Nephron progenitor cell (in vitro differentiated cells): ENCODE data around the gene FYB2.
A peak's percentile ranks its signal among the peaks of the same experiment; 100 is the strongest.

Source experiments
- DNase-seq: peaks from one replicate; pipeline ENCODE4 v3.0.0; 2021
- H3K27ac Mint-ChIP-seq: 2 replicates; pipeline ENCODE4 v1.8.0; 2021; ENCODE audit warnings: mild to moderate bottlenecking, moderate library complexity, mixed read lengths
- H3K27me3 Mint-ChIP-seq: 2 replicates; pipeline ENCODE4 v1.8.0; 2021; ENCODE audit warnings: mild to moderate bottlenecking, low read depth, mixed read lengths; ENCODE audit not compliant: poor library complexity
- H3K36me3 Mint-ChIP-seq: 2 replicates; pipeline ENCODE4 v1.8.0; 2021; ENCODE audit warnings: low read depth, mixed read lengths
- H3K4me1 Mint-ChIP-seq: 2 replicates; pipeline ENCODE4 v1.8.0; 2021; ENCODE audit warnings: mixed read lengths
- H3K4me3 Mint-ChIP-seq: 2 replicates; pipeline ENCODE4 v1.8.0; 2021; ENCODE audit warnings: mild to moderate bottlenecking, moderate library complexity, mixed read lengths
- H3K9me3 Mint-ChIP-seq: 2 replicates; pipeline ENCODE4 v1.8.0; 2021; ENCODE audit warnings: mild to moderate bottlenecking, moderate library complexity, mixed read lengths
- CTCF ChIP-seq: fragments of 200-600 bp; sonication (generic); IDR thresholded peaks from 2 replicates; pipeline ENCODE4 v1.5.0; 2021; ENCODE audit warnings: antibody characterized with exemption

Gene FYB2

GRCh38 chr1:56806804-56807203 lies 12.4 kb downstream of the FYB2 start:
- H3K4me1 Mint-ChIP-seq = peaks cover 52% of the 10 kb centered on the region
- no peak overlapping the region for H3K4me3 Mint-ChIP-seq
- no peak for TF ChIP-seq CTCF
- H3K9me3 Mint-ChIP-seq = peaks cover 13% of the 10 kb centered on the region
- H3K27me3 Mint-ChIP-seq = no peaks in the 10 kb centered on the region
- no peak for DNase-seq
- peaks cover 5% of the 10 kb centered on the region for H3K36me3 Mint-ChIP-seq
- no peak overlapping the region for H3K27ac Mint-ChIP-seq

- H3K9me3 Mint-ChIP-seq = peaks cover 13% of the 10 kb centered on the region
- no peak overlapping the region for H3K27ac Mint-ChIP-seq
- H3K4me3 Mint-ChIP-seq = no peak overlapping the region
- peaks cover 5% of the 10 kb centered on the region for H3K36me3 Mint-ChIP-seq
- TF ChIP-seq CTCF = peak; percentile 61
- DNase-seq = peak; percentile 59
- no peaks in the 10 kb centered on the region for H3K27me3 Mint-ChIP-seq
- peaks cover 22% of the 10 kb centered on the region for H3K4me1 Mint-ChIP-seq
These were observed 15.5 kb downstream of the FYB2 start for GRCh38 chr1:56803561-56804156.

GRCh38 chr1:56799605-56800400 lies 19.4 kb downstream of the FYB2 start:
- DNase-seq = no peak
- no peak overlapping the region for H3K4me3 Mint-ChIP-seq

GRCh38 chr1:56798053-56798471 lies 21.1 kb downstream of the FYB2 start:
- Mint-ChIP-seq H3K4me1 (no peaks in the 10 kb centered on the region), H3K27ac (no peak overlapping the region), H3K4me3 (no peak overlapping the region), H3K9me3 (no peaks in the 10 kb centered on the region), H3K27me3 (no peaks in the 10 kb centered on the region), H3K36me3 (no peaks in the 10 kb centered on the region)
- TF ChIP-seq CTCF = no peak
- no peak for DNase-seq

More at GRCh38 chr1:56799605-56800400, 19.4 kb downstream of the FYB2 start:
- no peak overlapping the region for H3K27ac Mint-ChIP-seq
- no peaks in the 10 kb centered on the region for H3K27me3 Mint-ChIP-seq
- H3K9me3 Mint-ChIP-seq = peaks cover 2% of the 10 kb centered on the region
- no peaks in the 10 kb centered on the region for H3K4me1 Mint-ChIP-seq
- no peak for TF ChIP-seq CTCF
- H3K36me3 Mint-ChIP-seq = no peaks in the 10 kb centered on the region

GRCh38 chr1:56797065-56797685 lies 22.0 kb downstream of the FYB2 start:
- H3K36me3 Mint-ChIP-seq = no peaks in the 10 kb centered on the region
- no peaks in the 10 kb centered on the region for H3K4me1 Mint-ChIP-seq
- H3K27me3 Mint-ChIP-seq = no peaks in the 10 kb centered on the region
- no peaks in the 10 kb centered on the region for H3K9me3 Mint-ChIP-seq
- no peak for TF ChIP-seq CTCF
- DNase-seq = no peak
- no peak overlapping the region for H3K4me3 Mint-ChIP-seq
- no peak overlapping the region for H3K27ac Mint-ChIP-seq
